Right lobe of liver (tissue), 6 donors: Measurements from ENCODE around the gene PSMG4. TPM values are rescaled to one million over a fixed set of nuclear protein-coding genes. Genes with fewer than 3 reads are reported as not detected.

Experiments used
- ATAC-seq, 4 donors: fragments of 200-7000 bp; cut with Tn5 transposase; one replicate each; pipeline ENCODE4 v1.9.1; 2020; ENCODE audit warnings: mild to moderate bottlenecking in 4 of 4, moderate library complexity in 4 of 4
- DNase-seq, 3 donors: peaks; one replicate each; pipeline ENCODE4 v3.0.0-alpha.2; 2020
- H3K27ac ChIP-seq, 3 donors: fragments of 200-600 bp; one replicate each; pipeline ENCODE4 v1.8.0; 2022
- H3K27me3 ChIP-seq, 2 donors: fragments of 200-600 bp; one replicate each; pipeline ENCODE4 v1.8.0; 2022
- H3K36me3 ChIP-seq, 4 donors: fragments of 200-600 bp; sonication (generic) in 1 of 4; one replicate each; pipeline versions ENCODE4 v1.5.1 to v1.8.0; 2017 to 2022; ENCODE audit warnings: control low read depth in 1 of 4
- H3K4me1 ChIP-seq, 4 donors: fragments of 200-600 bp; sonication (generic) in 1 of 4; one replicate each; pipeline versions ENCODE4 v1.5.1 to v1.8.0; 2017 to 2022; ENCODE audit warnings: control low read depth in 1 of 4
- H3K4me3 ChIP-seq, 3 donors: fragments of 200-600 bp; one replicate each; pipeline ENCODE4 v1.8.0; 2022
- H3K9me3 ChIP-seq, 4 donors: fragments of 200-600 bp; sonication (generic) in 1 of 4; one replicate each; pipeline versions ENCODE4 v1.5.1 to v1.8.0; 2017 to 2022; ENCODE audit warnings: control low read depth in 1 of 4
- POLR2A ChIP-seq: fragments of 450-650 bp; IDR thresholded peaks from one replicate; pipeline ENCODE4 v1.6.1; 2017; ENCODE audit warnings: antibody characterized with exemption, mild to moderate bottlenecking
- WGBS: methylation state at CpG from one replicate; pipeline ENCODE4 v1.1.6; 2018; ENCODE audit warnings: low coverage, low lambda C conversion rate; ENCODE audit not compliant: insufficient coverage; ENCODE audit errors: missing lambda C conversion rate; 5-methylcytosine and 5-hydroxymethylcytosine counted together
- intact Hi-C, 2 donors: fragments of 100-400 bp; cut with DNase I; formaldehyde crosslinking; loops; one replicate each; pipeline versions ENCODE4 v1.11.2 to v1.14.1; 2022
- total RNA-seq, 6 experiments: library from RNA; depleted of rRNA in 2 of 6; stranded (reverse); fragments of >200 nt in 2 of 6; fragmentation: NEBNext Ultra II Directional in 3 of 6; extraction: Animal tissue kit (Norgen Biotek cat#: 25700) in 3 of 6; gene quantifications; one replicate each; pipeline versions ENCODE4 v1.1.0 to v1.2.4, GENCODE V29; 2016 to 2023
- TF ChIP-seq, protein P1 (sequence below), 4 donors: fragments of 200-600 bp in 3 of 4; fragments of 450-650 bp in 1 of 4; IDR thresholded peaks; one replicate each; pipeline versions ENCODE4 v1.5.1 to v1.8.0; 2016 to 2022; ENCODE audit warnings: antibody characterized with exemption in 4 of 4, mild to moderate bottlenecking in 2 of 4
- donor health status: DM: no; HTN: yes; CAD: no.
- donor health status: DM: no; HTN: no; CAD: no.
- donor health status: DM: no; HTN: no; CAD: no.
- donor health status: DM: no; HTN: yes; CAD: no.
- donor health status: DM: no; HTN: yes; CAD: no.

Gene PSMG4
- total RNA-seq, 6 experiments from 2014 or later, result 9.4 to 15.4 (median 11.0) TPM

DNA sequence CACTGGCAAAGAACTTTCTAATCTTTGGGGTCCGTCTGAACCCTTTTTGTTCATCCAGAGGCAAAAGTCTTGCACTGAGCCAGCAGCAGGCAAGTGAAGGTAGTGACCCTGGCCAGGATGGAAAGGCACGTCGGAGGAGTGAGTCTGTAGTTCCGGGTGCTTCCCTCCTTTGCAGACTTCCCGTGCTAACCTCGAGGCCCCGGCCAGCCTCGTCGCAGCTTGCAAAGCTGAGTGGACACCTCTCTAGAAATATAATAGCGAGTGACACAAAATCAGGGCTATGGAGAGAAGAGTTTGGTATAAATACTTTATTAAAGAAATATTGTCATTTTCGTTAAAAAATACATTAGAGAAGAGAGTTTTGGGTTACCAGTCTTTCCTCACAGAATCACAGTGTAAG is 9.9 kb downstream of the PSMG4 start:
- no peaks in the 10 kb centered on the region for H3K27me3 ChIP-seq
- 88% methylated on average over 10 of the region's 11 CpGs for WGBS
- ATAC-seq, result no peak
- TF ChIP-seq POLR2A, result no peak
- TF ChIP-seq, protein P1, sequence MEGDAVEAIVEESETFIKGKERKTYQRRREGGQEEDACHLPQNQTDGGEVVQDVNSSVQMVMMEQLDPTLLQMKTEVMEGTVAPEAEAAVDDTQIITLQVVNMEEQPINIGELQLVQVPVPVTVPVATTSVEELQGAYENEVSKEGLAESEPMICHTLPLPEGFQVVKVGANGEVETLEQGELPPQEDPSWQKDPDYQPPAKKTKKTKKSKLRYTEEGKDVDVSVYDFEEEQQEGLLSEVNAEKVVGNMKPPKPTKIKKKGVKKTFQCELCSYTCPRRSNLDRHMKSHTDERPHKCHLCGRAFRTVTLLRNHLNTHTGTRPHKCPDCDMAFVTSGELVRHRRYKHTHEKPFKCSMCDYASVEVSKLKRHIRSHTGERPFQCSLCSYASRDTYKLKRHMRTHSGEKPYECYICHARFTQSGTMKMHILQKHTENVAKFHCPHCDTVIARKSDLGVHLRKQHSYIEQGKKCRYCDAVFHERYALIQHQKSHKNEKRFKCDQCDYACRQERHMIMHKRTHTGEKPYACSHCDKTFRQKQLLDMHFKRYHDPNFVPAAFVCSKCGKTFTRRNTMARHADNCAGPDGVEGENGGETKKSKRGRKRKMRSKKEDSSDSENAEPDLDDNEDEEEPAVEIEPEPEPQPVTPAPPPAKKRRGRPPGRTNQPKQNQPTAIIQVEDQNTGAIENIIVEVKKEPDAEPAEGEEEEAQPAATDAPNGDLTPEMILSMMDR (IDR thresholded peaks at IDR 0.05), result no peak
- peaks cover 0 to 12% (median 6%) of the 10 kb centered on the region in 4 donors for H3K4me1 ChIP-seq
- no peak overlapping the region for H3K4me3 ChIP-seq
- no peak overlapping the region for H3K27ac ChIP-seq
- peaks cover 0 to 37% (median 13%) of the 10 kb centered on the region in 4 donors for H3K36me3 ChIP-seq
- H3K9me3 ChIP-seq, result no peaks in the 10 kb centered on the region
- no peak for DNase-seq
- intact Hi-C loops, result no loop called here

- WGBS, result 84% methylated on average over 27 of the region's 27 CpGs
- Histone ChIP-seq H3K4me3 (no peak overlapping the region), H3K9me3 (no peaks in the 10 kb centered on the region), H3K4me1 (peaks cover 0 to 5% (median 2%) of the 10 kb centered on the region in 4 donors), H3K27me3 (no peaks in the 10 kb centered on the region), H3K36me3 (peaks cover 0 to 33% (median 13%) of the 10 kb centered on the region in 4 donors), H3K27ac (no peak overlapping the region)
- TF ChIP-seq, protein P1 (IDR thresholded peaks at IDR 0.05), result no peak
- TF ChIP-seq POLR2A, result no peak
- DNase-seq (no peak), ATAC-seq (no peak)
- intact Hi-C loops, result no loop called here
Observed at GRCh38 chr6:3269281-3269975, 10.7 kb downstream of the PSMG4 start.

DNA sequence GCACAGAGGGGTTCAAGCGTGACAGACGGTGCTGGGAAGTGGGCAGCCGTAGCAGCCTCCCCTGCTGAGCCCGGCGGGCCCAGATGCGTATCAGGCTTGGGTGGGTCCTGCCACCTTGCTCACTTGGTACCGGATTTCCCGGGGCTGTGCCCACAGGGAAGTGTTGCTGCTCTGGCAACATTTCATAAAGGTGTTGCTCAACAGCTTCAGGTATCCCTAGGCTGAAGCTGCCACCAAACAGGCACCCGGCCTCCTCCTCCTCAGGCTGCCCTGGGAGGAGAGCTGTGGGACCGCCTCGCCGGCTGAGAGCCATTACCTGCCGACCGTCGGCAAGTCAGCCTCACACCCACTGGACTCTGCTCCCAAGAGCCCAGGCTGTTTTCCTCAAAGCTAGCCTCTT is 11.5 kb downstream of the PSMG4 start:
- Histone ChIP-seq H3K27ac (no peak overlapping the region), H3K27me3 (no peaks in the 10 kb centered on the region), H3K9me3 (no peaks in the 10 kb centered on the region), H3K36me3 (peaks cover 0 to 33% (median 13%) of the 10 kb centered on the region in 4 donors), H3K4me3 (no peak overlapping the region), H3K4me1 (no peaks in the 10 kb centered on the region)
- TF ChIP-seq, protein P1 (IDR thresholded peaks at IDR 0.05), result no peak
- no peak for TF ChIP-seq POLR2A
- ATAC-seq, result peak; percentile 26 to 61 (median 48)
- DNase-seq, result no peak
- 40% methylated on average over 1 of the region's 15 CpGs for WGBS
- intact Hi-C loops, result no loop called here

DNA sequence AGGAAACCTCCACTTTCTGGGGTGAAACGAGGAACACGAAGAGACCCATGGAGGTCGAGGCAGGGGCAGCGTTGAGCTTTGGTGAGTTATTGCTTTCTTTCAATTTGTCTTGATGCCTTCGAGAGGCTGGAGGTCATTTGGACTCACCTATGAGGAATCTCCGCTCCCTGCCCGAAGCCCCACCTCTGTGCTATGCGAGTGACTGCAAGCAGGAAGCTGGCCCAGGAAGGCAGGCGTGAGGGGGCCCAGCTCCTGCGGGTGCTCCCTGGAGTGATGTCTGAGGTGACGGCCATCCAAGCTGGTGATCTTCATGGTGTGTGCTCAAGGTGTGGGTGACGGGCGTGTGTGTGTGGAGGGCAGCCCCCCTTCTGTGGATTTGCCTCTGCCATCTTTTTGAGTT is 13.0 kb downstream of the PSMG4 start:
- DNase-seq (no peak), ATAC-seq (no peak)
- Histone ChIP-seq H3K27ac (no peak overlapping the region), H3K36me3 (peaks cover 0 to 33% (median 13%) of the 10 kb centered on the region in 4 donors), H3K4me3 (no peak overlapping the region), H3K27me3 (no peaks in the 10 kb centered on the region), H3K4me1 (no peaks in the 10 kb centered on the region), H3K9me3 (no peaks in the 10 kb centered on the region)
- 93% methylated on average over 5 of the region's 13 CpGs for WGBS
- TF ChIP-seq, protein P1 (IDR thresholded peaks at IDR 0.05), result no peak
- TF ChIP-seq POLR2A, result no peak
- intact Hi-C loops, result no loop called here
